HG03342 (cell line): ENCODE results near the gene ACSF3.

Experiments
- ATAC-seq: cut with Tn5 transposase; IDR thresholded peaks from one replicate; pipeline ENCODE4 v1.9.1; 2021; ENCODE audit warnings: mild to moderate bottlenecking, moderate library complexity; ENCODE audit not compliant: unreplicated experiment

Gene ACSF3

GRCh38 chr16:89093602-89094251 is at the start of gene ACSF3:
TSS of gene ACSF3 (plus strand) at chr16:89093852. CDS start at chr16:89100682, 6,830 bp downstream.
- peak; percentile 46 for ATAC-seq

GRCh38 chr16:89044418-89045180 is 49.1 kb upstream of the ACSF3 start:
- no peak for ATAC-seq

GRCh38 chr16:89045181-89045815 is 48.4 kb upstream of the ACSF3 start:
- no peak for ATAC-seq

GRCh38 chr16:89045881-89046280 is 47.8 kb upstream of the ACSF3 start:
- ATAC-seq, result no peak

- ATAC-seq, result no peak
These were observed 47.2 kb upstream of the ACSF3 start for GRCh38 chr16:89046491-89046890.

GRCh38 chr16:89047331-89048089 is 46.1 kb upstream of the ACSF3 start:
- no peak for ATAC-seq

- no peak for ATAC-seq
These were observed 45.4 kb upstream of the ACSF3 start for GRCh38 chr16:89048090-89048725.

- no peak for ATAC-seq
These were observed 44.7 kb upstream of the ACSF3 start for GRCh38 chr16:89048871-89049422.

- ATAC-seq, result no peak
These were observed 44.1 kb upstream of the ACSF3 start for GRCh38 chr16:89049484-89050118.

GRCh38 chr16:89050119-89050867 is 43.4 kb upstream of the ACSF3 start:
- ATAC-seq, result no peak

GRCh38 chr16:89050868-89051311 is 42.8 kb upstream of the ACSF3 start:
- no peak for ATAC-seq

GRCh38 chr16:89051521-89052166 is 42.0 kb upstream of the ACSF3 start:
- ATAC-seq, result no peak

- ATAC-seq, result no peak
These were observed 41.3 kb upstream of the ACSF3 start for GRCh38 chr16:89052191-89052889.

- ATAC-seq, result no peak
These were observed 40.5 kb upstream of the ACSF3 start for GRCh38 chr16:89052890-89053724.

GRCh38 chr16:89053725-89054029 is 40.0 kb upstream of the ACSF3 start:
- ATAC-seq, result no peak

GRCh38 chr16:89054261-89054661 is 39.4 kb upstream of the ACSF3 start:
- ATAC-seq, result no peak

- no peak for ATAC-seq
These were observed 38.9 kb upstream of the ACSF3 start for GRCh38 chr16:89054714-89055113.
